HL-60 (cell line): ENCODE measurements around the gene CHN2.

Experiments used
- DNase-seq, 2 experiments: peaks; one replicate each; pipeline ENCODE4 v3.0.0-alpha.2; 2010 to 2020; ENCODE audit warnings: low read depth in 1 of 2, low spot score in 1 of 2
- H3K27ac ChIP-seq: fragments of 250-450 bp; sonication (Bioruptor Pico); replicated peaks from 2 replicates; pipeline ENCODE4 v1.5.1; 2020; ENCODE audit warnings: mild to moderate bottlenecking, moderate library complexity
- H3K27me3 ChIP-seq: fragments of 250-450 bp; sonication (Bioruptor Pico); 2 replicates; pipeline ENCODE4 v1.5.1; 2021; ENCODE audit warnings: mild to moderate bottlenecking, moderate library complexity; ENCODE audit not compliant: insufficient read depth, poor library complexity, severe bottlenecking
- H3K4me3 ChIP-seq: replicated peaks from 2 replicates; pipeline ENCODE4 v1.5.1; 2011; ENCODE audit warnings: mild to moderate bottlenecking, control low read depth, low read length; ENCODE audit not compliant: insufficient read depth
- GABPA ChIP-seq: IDR thresholded peaks from 2 replicates; pipeline ENCODE4 v1.6.1; 2012; ENCODE audit warnings: low read depth
- POLR2AphosphoS5 ChIP-seq: IDR thresholded peaks from 2 replicates; pipeline ENCODE4 v1.6.1; 2012; ENCODE audit warnings: low read depth
- SPI1 ChIP-seq: IDR thresholded peaks from 2 replicates; pipeline ENCODE4 v1.6.1; 2012; ENCODE audit warnings: low read depth, mild to moderate bottlenecking, borderline replicate concordance
- TF ChIP-seq, protein P1 (sequence below): IDR thresholded peaks from one replicate; pipeline ENCODE4 v1.5.1; 2011; ENCODE audit warnings: low read length, control low read depth, inconsistent platforms; ENCODE audit not compliant: insufficient read depth
- TF ChIP-seq, protein P2 (sequence below): IDR thresholded peaks from 2 replicates; pipeline ENCODE4 v1.6.1; 2012; ENCODE audit warnings: low read depth; ENCODE audit not compliant: insufficient replicate concordance

CHN2 gene

DNA sequence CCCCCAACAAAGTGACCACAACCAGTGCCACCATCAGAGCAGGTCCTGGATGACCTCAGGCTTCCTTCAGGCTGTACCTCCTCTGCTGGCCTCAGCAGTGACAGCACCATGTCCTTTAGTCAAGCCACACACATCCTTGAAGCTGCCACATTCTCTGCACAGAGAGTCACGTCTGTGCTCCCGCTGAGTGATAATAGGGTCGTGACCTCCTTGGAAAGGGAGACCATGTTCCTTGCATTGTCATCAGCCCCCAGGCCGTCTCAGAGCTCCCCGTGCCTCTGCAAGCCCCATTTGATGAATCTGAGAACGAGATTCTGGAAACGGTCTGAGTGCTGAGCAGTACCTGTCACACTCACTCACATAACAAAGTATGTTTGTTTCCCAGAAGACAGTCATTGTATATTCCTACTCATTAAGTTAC is 262.6 kb downstream of the CHN2 start:
- no peak for DNase-seq
- Histone ChIP-seq H3K27ac (no peak overlapping the region), H3K4me3 (no peak overlapping the region), H3K27me3 (no peaks in the 10 kb centered on the region)
- TF ChIP-seq POLR2AphosphoS5 (no peak), GABPA (no peak), SPI1 (no peak)
- TF ChIP-seq, protein P1, sequence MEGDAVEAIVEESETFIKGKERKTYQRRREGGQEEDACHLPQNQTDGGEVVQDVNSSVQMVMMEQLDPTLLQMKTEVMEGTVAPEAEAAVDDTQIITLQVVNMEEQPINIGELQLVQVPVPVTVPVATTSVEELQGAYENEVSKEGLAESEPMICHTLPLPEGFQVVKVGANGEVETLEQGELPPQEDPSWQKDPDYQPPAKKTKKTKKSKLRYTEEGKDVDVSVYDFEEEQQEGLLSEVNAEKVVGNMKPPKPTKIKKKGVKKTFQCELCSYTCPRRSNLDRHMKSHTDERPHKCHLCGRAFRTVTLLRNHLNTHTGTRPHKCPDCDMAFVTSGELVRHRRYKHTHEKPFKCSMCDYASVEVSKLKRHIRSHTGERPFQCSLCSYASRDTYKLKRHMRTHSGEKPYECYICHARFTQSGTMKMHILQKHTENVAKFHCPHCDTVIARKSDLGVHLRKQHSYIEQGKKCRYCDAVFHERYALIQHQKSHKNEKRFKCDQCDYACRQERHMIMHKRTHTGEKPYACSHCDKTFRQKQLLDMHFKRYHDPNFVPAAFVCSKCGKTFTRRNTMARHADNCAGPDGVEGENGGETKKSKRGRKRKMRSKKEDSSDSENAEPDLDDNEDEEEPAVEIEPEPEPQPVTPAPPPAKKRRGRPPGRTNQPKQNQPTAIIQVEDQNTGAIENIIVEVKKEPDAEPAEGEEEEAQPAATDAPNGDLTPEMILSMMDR = no peak
- TF ChIP-seq, protein P2, sequence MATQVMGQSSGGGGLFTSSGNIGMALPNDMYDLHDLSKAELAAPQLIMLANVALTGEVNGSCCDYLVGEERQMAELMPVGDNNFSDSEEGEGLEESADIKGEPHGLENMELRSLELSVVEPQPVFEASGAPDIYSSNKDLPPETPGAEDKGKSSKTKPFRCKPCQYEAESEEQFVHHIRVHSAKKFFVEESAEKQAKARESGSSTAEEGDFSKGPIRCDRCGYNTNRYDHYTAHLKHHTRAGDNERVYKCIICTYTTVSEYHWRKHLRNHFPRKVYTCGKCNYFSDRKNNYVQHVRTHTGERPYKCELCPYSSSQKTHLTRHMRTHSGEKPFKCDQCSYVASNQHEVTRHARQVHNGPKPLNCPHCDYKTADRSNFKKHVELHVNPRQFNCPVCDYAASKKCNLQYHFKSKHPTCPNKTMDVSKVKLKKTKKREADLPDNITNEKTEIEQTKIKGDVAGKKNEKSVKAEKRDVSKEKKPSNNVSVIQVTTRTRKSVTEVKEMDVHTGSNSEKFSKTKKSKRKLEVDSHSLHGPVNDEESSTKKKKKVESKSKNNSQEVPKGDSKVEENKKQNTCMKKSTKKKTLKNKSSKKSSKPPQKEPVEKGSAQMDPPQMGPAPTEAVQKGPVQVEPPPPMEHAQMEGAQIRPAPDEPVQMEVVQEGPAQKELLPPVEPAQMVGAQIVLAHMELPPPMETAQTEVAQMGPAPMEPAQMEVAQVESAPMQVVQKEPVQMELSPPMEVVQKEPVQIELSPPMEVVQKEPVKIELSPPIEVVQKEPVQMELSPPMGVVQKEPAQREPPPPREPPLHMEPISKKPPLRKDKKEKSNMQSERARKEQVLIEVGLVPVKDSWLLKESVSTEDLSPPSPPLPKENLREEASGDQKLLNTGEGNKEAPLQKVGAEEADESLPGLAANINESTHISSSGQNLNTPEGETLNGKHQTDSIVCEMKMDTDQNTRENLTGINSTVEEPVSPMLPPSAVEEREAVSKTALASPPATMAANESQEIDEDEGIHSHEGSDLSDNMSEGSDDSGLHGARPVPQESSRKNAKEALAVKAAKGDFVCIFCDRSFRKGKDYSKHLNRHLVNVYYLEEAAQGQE = no peak

DNA sequence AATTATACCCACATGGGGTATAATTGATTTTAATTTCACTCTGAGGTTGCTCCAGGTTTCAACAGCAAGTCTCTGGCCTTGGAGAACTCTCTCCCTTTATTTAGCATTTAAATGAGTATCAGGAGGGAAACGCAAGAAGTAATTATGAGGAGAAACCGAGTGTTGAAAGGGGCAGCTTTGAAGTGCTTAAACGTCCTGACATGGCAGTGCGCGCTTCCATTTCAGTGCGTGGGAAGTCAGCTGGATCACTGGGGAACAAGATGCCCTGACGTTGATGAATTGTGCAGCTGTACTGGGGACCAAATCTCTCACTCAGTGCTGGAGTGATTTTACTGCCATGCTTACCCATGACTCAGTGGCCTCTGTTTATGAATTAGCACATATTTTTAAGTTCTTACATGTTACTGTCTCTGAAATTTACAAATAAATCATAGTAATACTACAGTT is 263.0 kb downstream of the CHN2 start:
- no peak for TF ChIP-seq POLR2AphosphoS5
- TF ChIP-seq, protein P1 = no peak
- no peak for TF ChIP-seq GABPA
- TF ChIP-seq SPI1 = no peak
- TF ChIP-seq, protein P2 = no peak
- Histone ChIP-seq H3K27me3 (no peaks in the 10 kb centered on the region), H3K4me3 (no peak overlapping the region), H3K27ac (no peak overlapping the region)
- DNase-seq = no peak

DNA sequence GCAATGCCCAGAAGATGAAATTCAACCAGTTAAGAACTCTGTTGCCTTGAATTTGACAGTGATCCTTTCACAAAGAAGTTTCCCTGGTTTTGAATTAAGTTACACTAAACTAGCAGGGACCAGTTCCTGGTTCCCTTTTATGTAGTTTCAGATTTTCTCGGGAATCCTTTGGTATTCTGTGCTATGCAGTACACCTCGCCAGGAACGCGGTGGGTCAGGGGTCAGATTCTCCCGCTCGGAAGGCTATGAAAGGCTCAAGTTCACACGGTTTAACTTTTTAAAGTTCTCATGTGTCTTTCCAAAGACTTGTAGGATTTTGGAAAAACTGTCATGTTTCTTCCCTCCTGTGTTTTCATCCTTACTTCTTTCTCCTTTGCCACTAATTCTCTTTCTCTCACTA is 264.4 kb downstream of the CHN2 start:
- no peak overlapping the region for H3K4me3 ChIP-seq

More for the DNA sequence above, 264.4 kb downstream of the CHN2 start:
- Histone ChIP-seq H3K27me3 (no peaks in the 10 kb centered on the region), H3K27ac (no peak overlapping the region)
- TF ChIP-seq, protein P1 = no peak
- no peak for TF ChIP-seq POLR2AphosphoS5
- TF ChIP-seq, protein P2 = no peak
- no peak for TF ChIP-seq SPI1
- no peak for TF ChIP-seq GABPA
- no peak for DNase-seq
